Activated T-cell treated with anti-CD3 and anti-CD28 coated beads for 48 hours (primary cell): Measurements from ENCODE around the gene PRDM4.
"Not testable (repeated sequence)": the region's sequence is repeated elsewhere in the genome, so short reads cannot be mapped to it uniquely, and the experiment has no call there.

Source experiments
- DNase-seq: peaks from one replicate; pipeline ENCODE4 v3.0.0-alpha.2; 2020; ENCODE audit warnings: low read depth

PRDM4 gene

DNA sequence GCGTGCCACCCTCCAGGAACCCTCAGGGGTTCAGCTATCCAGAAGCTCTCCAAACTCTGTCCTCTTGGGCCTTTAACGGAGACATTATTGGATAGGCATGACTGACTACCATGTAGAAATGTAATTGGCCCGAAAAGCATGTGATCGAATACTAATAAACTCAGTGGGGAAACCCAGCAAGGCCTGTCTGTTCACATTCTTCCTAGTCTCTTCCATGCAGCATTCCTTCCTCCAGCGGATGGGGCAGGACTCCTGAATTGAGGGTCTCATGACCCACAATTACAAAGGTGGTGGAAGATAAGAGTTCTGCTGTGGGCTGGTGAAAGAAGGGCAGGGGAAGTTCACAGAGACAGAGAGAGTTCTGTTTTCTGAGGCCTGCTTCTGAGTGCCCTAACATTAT is 6.5 kb upstream of the PRDM4 start:
- DNase-seq: no peak

- no peak for DNase-seq
These were observed 4.4 kb upstream of the PRDM4 start for GRCh38 chr12:107765316-107765715.

GRCh38 chr12:107764626-107765025 is 3.7 kb upstream of the PRDM4 start:
- DNase-seq: no peak

DNA sequence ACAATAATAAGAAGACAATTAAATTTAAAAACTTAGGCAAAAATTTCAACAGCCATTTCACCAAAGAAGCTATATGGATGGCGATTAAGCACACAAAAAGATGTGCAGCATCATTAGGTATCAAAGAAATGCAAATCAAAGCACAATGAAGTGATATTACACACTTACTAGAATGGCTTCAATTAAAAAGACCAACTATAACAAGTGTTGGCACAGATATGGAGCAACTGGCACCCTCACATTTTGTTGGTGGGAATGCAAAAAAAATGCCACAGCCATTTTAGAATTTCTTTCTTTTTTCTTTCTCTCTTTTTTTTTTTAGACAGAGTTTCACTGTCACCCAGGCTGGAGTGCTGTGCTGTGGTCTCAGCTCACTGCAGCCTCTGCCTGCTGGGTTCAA is 1.9 kb upstream of the PRDM4 start:
- DNase-seq: no peak

DNA sequence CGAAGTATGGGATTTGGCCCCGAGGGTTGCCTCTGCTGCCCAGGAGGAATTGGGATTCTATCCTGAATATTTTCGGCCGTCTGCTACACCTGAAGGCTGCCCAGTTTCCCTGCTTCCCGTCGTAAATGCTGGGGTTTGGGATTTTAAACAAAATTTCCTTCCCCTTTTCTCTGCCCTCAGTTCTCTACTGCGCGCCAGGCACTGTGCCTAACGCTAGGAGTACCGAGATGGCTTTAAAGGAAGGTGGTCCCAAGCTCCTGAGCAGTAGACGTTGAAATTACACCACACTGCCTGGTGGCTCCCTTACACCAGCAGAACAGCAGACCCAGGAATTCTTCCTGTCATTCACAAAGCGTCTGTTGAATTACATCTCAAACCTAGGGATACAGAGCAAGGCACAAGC is 566 bp upstream of the PRDM4 start:
- DNase-seq: no peak

- DNase-seq: no peak
These were observed 629 bp downstream of the PRDM4 start for GRCh38 chr12:107760207-107760808.

DNA sequence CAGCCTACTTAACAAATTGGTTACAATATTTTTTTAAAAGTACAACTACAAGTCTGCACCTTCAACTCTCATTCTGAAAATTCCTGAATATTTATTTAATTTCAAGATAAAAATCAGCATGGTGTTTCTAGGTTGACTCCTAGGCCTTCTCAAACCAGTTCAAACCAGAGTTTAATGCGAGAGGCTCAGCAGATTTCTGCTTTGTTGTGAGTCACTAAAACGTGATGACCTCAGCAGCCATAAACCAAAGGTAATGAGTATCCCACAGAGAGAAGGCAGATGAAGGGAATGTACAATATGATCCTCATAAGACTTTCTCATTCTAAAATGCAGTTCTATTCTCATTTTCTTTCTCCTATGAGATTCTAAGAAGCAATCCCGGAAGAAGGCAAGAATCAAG is 1.5 kb downstream of the PRDM4 start:
- no peak for DNase-seq

- no peak for DNase-seq
These were observed 11.9 kb downstream of the PRDM4 start for GRCh38 chr12:107749083-107749482.

- no peak for DNase-seq
These were observed 12.5 kb downstream of the PRDM4 start for GRCh38 chr12:107748472-107748871.

- no peak for DNase-seq
These were observed 24.0 kb downstream of the PRDM4 start for GRCh38 chr12:107736914-107737313.

GRCh38 chr12:107735763-107736162 is 25.2 kb downstream of the PRDM4 start:
- no peak for DNase-seq

GRCh38 chr12:107734139-107734538 is 26.8 kb downstream of the PRDM4 start:
- DNase-seq: no peak

- DNase-seq: no peak
These were observed 28.6 kb downstream of the PRDM4 start for GRCh38 chr12:107732365-107732764.

DNA sequence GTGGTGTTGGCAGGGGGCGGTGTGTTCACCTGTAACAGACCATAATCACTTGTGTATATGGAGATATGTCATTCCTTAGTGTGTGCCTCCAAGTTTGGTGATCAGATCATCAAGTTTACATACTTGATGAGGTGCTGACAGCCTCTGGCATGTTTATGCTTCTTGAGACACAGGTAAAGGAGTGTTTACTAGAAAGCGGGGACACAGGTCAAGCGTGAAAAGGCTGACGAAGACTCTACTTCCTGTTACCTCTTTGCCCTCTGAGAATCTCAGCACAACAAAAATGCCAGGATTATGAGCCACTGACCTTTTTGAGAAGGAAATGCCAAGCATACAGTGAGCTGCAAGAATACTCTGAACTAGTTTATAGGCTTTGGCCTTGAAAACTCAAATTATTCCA is 29.6 kb downstream of the PRDM4 start:
- DNase-seq: no peak

GRCh38 chr12:107730618-107731341 is 30.2 kb downstream of the PRDM4 start:
- no peak for DNase-seq

DNA sequence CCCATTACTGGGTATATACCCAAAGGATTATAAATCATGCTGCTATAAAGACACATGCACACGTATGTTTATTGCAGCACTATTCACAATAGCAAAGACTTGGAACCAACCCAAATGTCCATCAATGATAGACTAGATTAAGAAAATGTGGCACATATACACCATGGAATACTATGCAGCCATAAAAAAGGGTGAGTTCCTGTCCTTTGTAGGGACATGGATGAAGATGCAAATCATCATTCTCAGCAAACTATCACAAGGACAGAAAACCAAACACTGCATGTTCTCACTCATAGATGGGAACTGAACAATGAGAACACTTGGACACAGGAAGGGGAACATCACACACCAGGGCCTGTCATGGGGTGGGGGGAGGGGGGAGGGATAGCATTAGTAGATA is 33.2 kb downstream of the PRDM4 start:
- not testable (repeated sequence) for DNase-seq

DNA sequence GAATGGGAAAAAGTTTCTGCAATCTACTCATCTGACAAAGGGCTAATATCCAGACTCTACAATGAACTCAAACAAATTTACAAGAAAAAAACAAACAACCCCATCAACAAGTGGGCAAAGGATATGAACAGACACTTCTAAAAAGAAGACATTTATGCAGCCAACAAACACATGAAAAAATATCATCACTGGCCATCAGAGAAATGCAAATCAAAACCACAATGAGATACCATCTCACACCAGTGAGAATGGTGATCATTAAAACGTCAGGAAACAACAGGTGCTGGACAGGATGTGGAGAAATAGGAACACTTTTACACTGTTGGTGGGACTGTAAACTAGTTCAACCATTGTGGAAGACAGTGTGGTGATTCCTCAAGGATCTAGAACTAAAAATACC is 33.6 kb downstream of the PRDM4 start:
- not testable (repeated sequence) for DNase-seq

GRCh38 chr12:107718606-107719005 is 42.3 kb downstream of the PRDM4 start:
- DNase-seq: no peak

DNA sequence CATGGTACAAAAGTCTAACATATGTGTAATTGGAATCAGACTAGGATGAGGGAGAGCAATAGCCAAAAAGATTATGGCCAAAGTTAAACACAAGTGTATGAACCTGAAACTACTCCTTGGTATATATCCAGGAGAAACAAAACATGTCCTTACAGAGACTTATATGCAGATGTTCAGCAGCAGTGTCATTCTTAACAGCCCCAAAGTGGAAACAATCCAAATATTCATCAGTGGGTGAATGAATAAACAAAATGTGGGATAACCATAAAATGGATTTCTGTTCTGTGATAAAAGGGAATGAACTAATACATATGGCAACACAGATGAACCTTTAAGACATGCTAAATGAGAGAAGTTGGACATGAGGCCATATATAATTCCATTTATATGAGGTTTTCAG is 45.2 kb downstream of the PRDM4 start:
- DNase-seq: no peak

DNA sequence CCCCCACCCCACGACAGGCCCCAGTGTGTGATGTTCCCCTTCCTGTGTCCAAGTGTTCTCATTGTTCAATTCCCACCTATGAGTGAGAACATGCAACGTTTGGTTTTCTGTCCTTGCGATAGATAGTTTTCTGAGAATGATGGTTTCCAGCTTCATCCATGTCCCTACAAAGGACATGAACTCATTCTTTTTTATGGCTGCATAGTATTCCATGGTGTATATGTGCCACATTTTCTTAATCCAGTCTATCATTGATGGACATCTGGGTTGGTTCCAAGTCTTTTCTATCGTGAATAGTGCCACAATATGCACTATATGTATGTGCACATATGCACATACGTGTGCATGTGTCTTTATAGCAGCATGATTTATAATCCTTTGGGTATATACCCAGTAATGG is 55.4 kb downstream of the PRDM4 start:
- DNase-seq: not testable (repeated sequence)

DNA sequence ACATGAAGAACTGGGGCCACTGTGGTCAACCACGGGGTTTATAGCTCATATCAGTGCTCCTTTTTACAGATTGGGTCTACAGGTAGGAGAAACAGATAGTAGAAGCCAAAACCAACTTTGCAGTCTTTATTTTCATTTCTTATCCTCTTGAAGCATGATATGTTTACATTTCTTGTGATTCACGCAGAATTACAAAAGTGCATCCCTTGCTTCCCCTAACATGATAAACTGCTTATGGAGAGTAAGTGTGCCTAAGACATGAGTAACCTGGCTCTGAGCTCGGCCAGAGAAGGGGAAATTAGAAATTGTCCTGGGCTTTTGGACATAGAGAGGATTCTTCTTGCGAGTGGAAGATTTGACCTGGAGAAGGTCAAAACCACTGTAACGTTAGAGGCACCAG is 56.9 kb downstream of the PRDM4 start:
- DNase-seq: no peak

- no peak for DNase-seq
These were observed 58.8 kb downstream of the PRDM4 start for GRCh38 chr12:107702106-107702505.

GRCh38 chr12:107695772-107696171 is 65.2 kb downstream of the PRDM4 start:
- not testable (repeated sequence) for DNase-seq
